Cardiac muscle cell (in vitro differentiated cells and primary cell): ENCODE data around the gene ABLIM1. TPM values are rescaled to one million over a fixed set of nuclear protein-coding genes. Genes with fewer than 3 reads are reported as not detected.
A peak's percentile ranks its signal among the peaks of the same experiment; 100 is the strongest.

ENCODE experiments used
- DNase-seq, 2 donors: peaks; one replicate each; pipeline versions ENCODE4 v3.0.0 to v3.0.0-alpha.2; 2010 to 2017; ENCODE audit warnings: low read depth in 1 of 2, low spot score in 1 of 2
- H3K27ac ChIP-seq: fragments of 200-600 bp; sonication (generic); 2 replicates; pipeline ENCODE4 v1.5.1; 2016
- H3K27me3 ChIP-seq: fragments of 200-600 bp; sonication (generic); 2 replicates; pipeline ENCODE4 v1.6.0; 2016; ENCODE audit warnings: control low read depth
- H3K36me3 ChIP-seq: fragments of 200-600 bp; sonication (generic); 2 replicates; pipeline ENCODE4 v1.5.1; 2016; ENCODE audit warnings: control low read depth
- H3K4me1 ChIP-seq: fragments of 200-600 bp; sonication (generic); 2 replicates; pipeline ENCODE4 v1.8.1; 2017; ENCODE audit warnings: low read depth, mild to moderate bottlenecking, mixed run types
- H3K4me3 ChIP-seq: fragments of 200-600 bp; sonication (generic); 2 replicates; pipeline ENCODE4 v1.5.1; 2016; ENCODE audit warnings: mild to moderate bottlenecking
- H3K9me3 ChIP-seq: fragments of 200-600 bp; sonication (generic); 2 replicates; pipeline ENCODE4 v1.5.1; 2017; ENCODE audit warnings: low read depth, mild to moderate bottlenecking, control low read depth
- polyA plus RNA-seq: library from polyadenylated mRNA; unstranded; fragments of >200 nt; fragmentation: Nextera tagmentation; extraction: Ambion mirVana; gene quantifications from 2 replicates; pipeline ENCODE4 v1.2.1, GENCODE V29; 2016
- total RNA-seq: library from RNA; depleted of rRNA; stranded (reverse); fragments of >200 nt; gene quantifications from 2 replicates; pipeline ENCODE4 v1.2.3, GENCODE V29; 2016
- TF ChIP-seq, protein P1 (sequence below): IDR thresholded peaks from 2 replicates; pipeline ENCODE4 v1.5.1; 2012; ENCODE audit warnings: low read depth, mild to moderate bottlenecking, low read length

ABLIM1 gene
- total and polyA plus RNA-seq, 2 experiments from 2014 or later, result 105 to 148 TPM

DNA sequence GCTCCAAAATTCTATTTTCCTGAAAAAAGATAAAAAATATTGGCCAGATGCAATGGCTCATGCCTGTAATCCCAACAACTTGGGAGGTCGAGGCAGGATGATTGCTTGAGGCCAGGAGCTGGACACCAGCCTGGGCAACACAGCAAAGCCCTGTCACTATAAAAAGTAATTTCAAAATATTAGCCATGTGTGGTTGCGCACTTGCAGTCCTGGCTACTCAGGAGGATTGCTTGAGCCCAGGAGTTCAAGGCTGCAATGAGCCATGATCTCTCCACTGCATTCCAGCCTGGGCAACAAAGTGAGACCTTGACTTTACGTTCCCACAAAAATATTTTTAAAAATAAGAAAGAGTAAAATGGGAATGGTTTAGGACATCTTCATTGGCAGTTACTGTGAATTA lies 149.7 kb downstream of the ABLIM1 start:
- Histone ChIP-seq H3K4me3 (no peak overlapping the region), H3K4me1 (peaks cover 29% of the 10 kb centered on the region), H3K27me3 (no peaks in the 10 kb centered on the region), H3K9me3 (no peaks in the 10 kb centered on the region), H3K27ac (no peak overlapping the region), H3K36me3 (no peaks in the 10 kb centered on the region)
- DNase-seq, result no peak
- TF ChIP-seq, protein P1, sequence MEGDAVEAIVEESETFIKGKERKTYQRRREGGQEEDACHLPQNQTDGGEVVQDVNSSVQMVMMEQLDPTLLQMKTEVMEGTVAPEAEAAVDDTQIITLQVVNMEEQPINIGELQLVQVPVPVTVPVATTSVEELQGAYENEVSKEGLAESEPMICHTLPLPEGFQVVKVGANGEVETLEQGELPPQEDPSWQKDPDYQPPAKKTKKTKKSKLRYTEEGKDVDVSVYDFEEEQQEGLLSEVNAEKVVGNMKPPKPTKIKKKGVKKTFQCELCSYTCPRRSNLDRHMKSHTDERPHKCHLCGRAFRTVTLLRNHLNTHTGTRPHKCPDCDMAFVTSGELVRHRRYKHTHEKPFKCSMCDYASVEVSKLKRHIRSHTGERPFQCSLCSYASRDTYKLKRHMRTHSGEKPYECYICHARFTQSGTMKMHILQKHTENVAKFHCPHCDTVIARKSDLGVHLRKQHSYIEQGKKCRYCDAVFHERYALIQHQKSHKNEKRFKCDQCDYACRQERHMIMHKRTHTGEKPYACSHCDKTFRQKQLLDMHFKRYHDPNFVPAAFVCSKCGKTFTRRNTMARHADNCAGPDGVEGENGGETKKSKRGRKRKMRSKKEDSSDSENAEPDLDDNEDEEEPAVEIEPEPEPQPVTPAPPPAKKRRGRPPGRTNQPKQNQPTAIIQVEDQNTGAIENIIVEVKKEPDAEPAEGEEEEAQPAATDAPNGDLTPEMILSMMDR, result no peak

DNA sequence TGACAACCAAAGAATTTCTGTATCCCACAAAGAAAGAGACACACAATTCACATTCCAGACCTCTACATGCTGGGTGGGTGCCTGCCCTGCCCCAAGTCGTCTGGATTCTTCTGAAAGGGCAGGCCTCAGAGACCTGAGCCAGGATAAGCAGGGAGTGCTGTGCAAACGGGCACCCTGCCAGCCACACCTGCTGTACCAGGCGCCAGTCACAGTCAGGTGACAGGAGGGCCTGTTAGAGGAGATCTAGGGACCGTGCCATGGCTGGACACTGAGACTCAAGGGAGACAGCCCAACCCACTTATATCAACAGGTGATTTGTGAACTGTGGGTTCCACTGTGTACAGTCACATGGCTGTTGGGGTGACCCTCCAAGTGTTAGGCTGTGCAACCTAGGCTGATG lies 150.6 kb downstream of the ABLIM1 start:
- no peaks in the 10 kb centered on the region for H3K27me3 ChIP-seq
- TF ChIP-seq, protein P1, result no peak
- H3K27ac ChIP-seq, result peak overlapping the region; percentile 70
- no peak for DNase-seq
- no peaks in the 10 kb centered on the region for H3K9me3 ChIP-seq
- peaks cover 29% of the 10 kb centered on the region for H3K4me1 ChIP-seq
- no peak overlapping the region for H3K4me3 ChIP-seq
- no peaks in the 10 kb centered on the region for H3K36me3 ChIP-seq

DNA sequence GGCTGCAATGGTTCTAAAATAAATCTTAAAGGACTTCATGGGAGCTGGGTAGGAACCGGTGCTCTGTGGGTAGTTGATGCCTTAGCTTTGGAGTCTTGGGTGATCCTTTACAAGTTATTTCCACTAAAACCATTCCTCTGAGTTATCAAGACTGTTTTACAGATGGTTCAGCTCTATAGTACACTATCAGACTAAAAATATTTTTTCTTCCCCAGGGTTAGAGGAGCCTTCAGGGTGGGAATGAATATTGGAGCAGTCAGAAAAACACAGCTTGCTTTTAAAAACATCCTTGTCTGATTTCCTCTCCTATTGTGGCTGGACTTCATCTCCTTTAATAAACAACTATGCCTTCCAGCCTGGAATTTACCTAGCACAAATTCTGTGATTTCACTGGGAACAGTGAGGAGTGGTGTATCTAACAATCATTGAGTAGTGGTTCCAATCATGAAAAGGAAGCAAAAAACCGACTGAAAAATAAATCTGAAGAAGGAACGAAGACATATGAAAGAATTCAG lies 151.1 kb downstream of the ABLIM1 start:
- Histone ChIP-seq H3K9me3 (no peaks in the 10 kb centered on the region), H3K4me1 (peaks cover 29% of the 10 kb centered on the region), H3K4me3 (no peak overlapping the region), H3K27me3 (no peaks in the 10 kb centered on the region), H3K27ac (peak overlapping the region; percentile 70), H3K36me3 (no peaks in the 10 kb centered on the region)
- DNase-seq, result no peak
- TF ChIP-seq, protein P1, result no peak

- DNase-seq, result peak in 1 of 2 donors; percentile 94
Observed at GRCh38 chr10:114504769-114505579, 153.1 kb downstream of the ABLIM1 start.

GRCh38 chr10:114502074-114502473 lies 156.0 kb downstream of the ABLIM1 start:
- DNase-seq, result no peak
- no peak overlapping the region for H3K27ac ChIP-seq
- H3K4me3 ChIP-seq, result no peak overlapping the region
- no peaks in the 10 kb centered on the region for H3K27me3 ChIP-seq
- H3K4me1 ChIP-seq, result peaks cover 19% of the 10 kb centered on the region
- TF ChIP-seq, protein P1, result no peak
- H3K36me3 ChIP-seq, result no peaks in the 10 kb centered on the region
- no peaks in the 10 kb centered on the region for H3K9me3 ChIP-seq

More at GRCh38 chr10:114504769-114505579, 153.1 kb downstream of the ABLIM1 start:
- Histone ChIP-seq H3K27ac (peak overlapping the region; percentile 74), H3K9me3 (no peaks in the 10 kb centered on the region), H3K4me3 (no peak overlapping the region), H3K4me1 (peaks cover 29% of the 10 kb centered on the region), H3K36me3 (no peaks in the 10 kb centered on the region), H3K27me3 (no peaks in the 10 kb centered on the region)
- TF ChIP-seq, protein P1, result no peak
